CD4-positive, alpha-beta T cell treated with Interleukin-15 for 1 hour (primary cell): ENCODE measurements around the gene COMMD1.

Experiments used
- DNase-seq: peaks from one replicate; pipeline ENCODE4 v3.0.0-alpha.2; 2020

The COMMD1 gene

GRCh38 chr2:62184512-62185230 is 279.2 kb downstream of the COMMD1 start:
- DNase-seq: no peak
